ENCODE data around the gene SPEG. TPM values are rescaled to one million over a fixed set of nuclear protein-coding genes. Genes with fewer than 3 reads are reported as not detected.

The SPEG gene
- polyA plus RNA-seq, 2 of the 4 experiments (the other 2 are of a cell fraction): 2.3 to 11.5 TPM

- Histone ChIP-seq H3K4me1 (peaks cover 28% of the 10 kb centered on the region), H3K9me3 (no peaks in the 10 kb centered on the region), H3K27ac (no peak overlapping the region), H3K4me3 (no peak overlapping the region), H3K4me2 (no peak overlapping the region)
- POLR2A ChIA-PET: no interaction called here
- FAIRE-seq (no peak), ATAC-seq (no peak), DNase-seq (ENCODE audit: low read depth in 1 of 2, low spot score in 1 of 2) (no peak)
- CTCF ChIA-PET: interaction anchor here (1.9 to 12.2 kb wide), 2 partner anchors 8 to 132 kb away, joined by 10 to 362 read pairs; no protein-coding TSS in a partner anchor
- 89% methylated on average over 6 of the region's 6 CpGs for WGBS (ENCODE audit: missing lambda C conversion rate)
- TF ChIP-seq HEYL (CRISPR knock-in tag; IDR thresholded peaks at IDR 0.05): no peak
- TF ChIP-seq RCOR1 (IDR thresholded peaks at IDR 0.05; ENCODE audit: low read depth, low read length): no peak
- TF ChIP-seq EHMT2 (IDR thresholded peaks at IDR 0.05; ENCODE audit: low read depth): no peak
- no peak for TF ChIP-seq RFX5 (IDR thresholded peaks at IDR 0.05)
- no peak for TF ChIP-seq REST (IDR thresholded peaks at IDR 0.05)
- no peak for TF ChIP-seq SREBF2 (IDR thresholded peaks at IDR 0.05)
- TF ChIP-seq CHD2 (IDR thresholded peaks at IDR 0.05; ENCODE audit: low read length, partially characterized antibody): no peak
- TF ChIP-seq BCL3 (IDR thresholded peaks at IDR 0.05): no peak
- TF ChIP-seq SMC3 (IDR thresholded peaks at IDR 0.05): no peak
- no peak for TF ChIP-seq MYC (IDR thresholded peaks at IDR 0.05; ENCODE audit: borderline replicate concordance, low read length)
- no peak for TF ChIP-seq CEBPB (IDR thresholded peaks at IDR 0.05)
- TF ChIP-seq NR3C1 (IDR thresholded peaks at IDR 0.05): no peak
These were observed 37.7 kb upstream of the SPEG start for GRCh38 chr2:219396863-219397457.

- peak; percentile 64 for TF ChIP-seq MAX (IDR thresholded peaks at IDR 0.05)
- peak; percentile 92 for TF ChIP-seq GATA3 (IDR thresholded peaks at IDR 0.05; ENCODE audit: borderline replicate concordance)
- peak; percentile 84; the same call in 1 of the 2 replicates for TF ChIP-seq FOXS1 (CRISPR knock-in tag; IDR thresholded peaks at IDR 0.05)
- 0 out of 3 replicates have a peak, but pooled peaks have one; percentile 46 for TF ChIP-seq BCL3 (IDR thresholded peaks at IDR 0.05)
- peak; percentile 61 to 66; a peak in 4 of 5 replicates for TF ChIP-seq JUN (IDR thresholded peaks at IDR 0.05)
- no peak for TF ChIP-seq HES2 (IDR thresholded peaks at IDR 0.05)
- no peak for TF ChIP-seq RFX5 (IDR thresholded peaks at IDR 0.05)
- no peak for TF ChIP-seq ESRRA (IDR thresholded peaks at IDR 0.05; ENCODE audit: borderline replicate concordance, low read length)
- peak; percentile 78 for TF ChIP-seq ZFP36 (IDR thresholded peaks at IDR 0.05; ENCODE audit: borderline replicate concordance, partially characterized antibody)
- TF ChIP-seq CEBPB (IDR thresholded peaks at IDR 0.05): peak in 1 of 2 experiments; percentile 47; a peak in 1 of 4 replicates
- no peak for TF ChIP-seq CTCF (IDR thresholded peaks at IDR 0.05)
- TF ChIP-seq RARB (CRISPR knock-in tag; IDR thresholded peaks at IDR 0.05): 0 out of 2 replicates have a peak, but pooled peaks have one; percentile 56
- peak; percentile 58 for TF ChIP-seq FOSL2 (IDR thresholded peaks at IDR 0.05)
- TF ChIP-seq FOSL2 (CRISPR knock-in tag; IDR thresholded peaks at IDR 0.05): peak; percentile 92
- peak; percentile 77; the same call in 1 of the 2 replicates for TF ChIP-seq JUNB (IDR thresholded peaks at IDR 0.05)
- no peak for TF ChIP-seq NFE2L2 (conservative IDR thresholded peaks at IDR 0.05; ENCODE audit: low read length)
- peak; percentile 19 for TF ChIP-seq MAFK (IDR thresholded peaks at IDR 0.05; ENCODE audit: partially characterized antibody)
- DNase-seq (ENCODE audit: low read depth in 1 of 2, low spot score in 1 of 2) (peak in 1 of 2 experiments; percentile 82), ATAC-seq (peak; percentile 62 to 84), FAIRE-seq (no peak)
- Histone ChIP-seq H3K4me3 (no peak overlapping the region), H3K4me1 (peaks cover 31% of the 10 kb centered on the region), H3K27ac (0 out of 6 replicates have a peak overlapping the region, but pooled peaks of 1 of the 2 experiments have one; percentile 7), H3K9me3 (no peaks in the 10 kb centered on the region), H3K4me2 (peak overlapping the region; percentile 72)
- POLR2A ChIA-PET: interaction anchor here (0.6 to 1.2 kb wide), 3 partner anchors 8 to 235 kb away, joined by 3 to 7 read pairs (median 3); partner anchors contain the start of gene DNPEP
- 7% methylated on average over 5 of the region's 5 CpGs for WGBS (ENCODE audit: missing lambda C conversion rate)
- CTCF ChIA-PET: interaction anchor here (0.7 to 12.2 kb wide), 9 partner anchors 10 to 130 kb away, joined by 3 to 362 read pairs (median 3); a partner anchor contains a TSS
These were observed 35.8 kb upstream of the SPEG start for GRCh38 chr2:219398721-219399363.

Measured in A549 (cell line).